Peyer's patch (tissue), 4 donors: ENCODE data around the gene OR5T1.

ENCODE experiments used
- POLR2A ChIP-seq, 2 donors: fragments of 450-650 bp; IDR thresholded peaks; one replicate each; pipeline ENCODE4 v1.5.1; 2017; ENCODE audit warnings: antibody characterized with exemption in 2 of 2, mild to moderate bottlenecking in 2 of 2, moderate library complexity in 2 of 2
- TF ChIP-seq, protein P1 (sequence below), 6 experiments: fragments of 450-650 bp in 4 of 6; fragments of 200-600 bp in 2 of 6; sonication (generic) in 1 of 6; IDR thresholded peaks; one replicate each; pipeline ENCODE4 v1.5.1; 2017 to 2019; ENCODE audit warnings: antibody characterized with exemption in 6 of 6, mild to moderate bottlenecking in 3 of 6, moderate library complexity in 1 of 6

DNA sequence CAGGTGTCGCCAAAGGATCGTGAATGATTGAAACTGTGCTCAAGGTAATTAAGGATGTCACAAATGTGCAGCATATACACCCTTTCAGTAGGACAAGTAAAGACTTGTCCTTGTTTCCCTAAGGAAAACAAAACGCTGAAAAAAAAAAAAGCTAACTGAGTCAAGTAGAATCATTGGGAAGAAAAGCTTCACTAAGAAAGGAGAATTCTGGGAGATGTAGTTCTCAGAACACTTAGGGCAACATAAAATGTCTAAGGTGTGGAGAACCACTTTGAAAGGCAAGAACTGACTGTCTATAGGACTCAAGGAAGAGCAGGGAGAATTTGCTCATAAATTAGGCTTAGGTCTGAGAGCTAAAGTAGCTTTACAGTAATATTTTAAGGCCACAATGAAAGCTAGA lies 2.9 kb upstream of the OR5T1 start:
- TF ChIP-seq, protein P1, sequence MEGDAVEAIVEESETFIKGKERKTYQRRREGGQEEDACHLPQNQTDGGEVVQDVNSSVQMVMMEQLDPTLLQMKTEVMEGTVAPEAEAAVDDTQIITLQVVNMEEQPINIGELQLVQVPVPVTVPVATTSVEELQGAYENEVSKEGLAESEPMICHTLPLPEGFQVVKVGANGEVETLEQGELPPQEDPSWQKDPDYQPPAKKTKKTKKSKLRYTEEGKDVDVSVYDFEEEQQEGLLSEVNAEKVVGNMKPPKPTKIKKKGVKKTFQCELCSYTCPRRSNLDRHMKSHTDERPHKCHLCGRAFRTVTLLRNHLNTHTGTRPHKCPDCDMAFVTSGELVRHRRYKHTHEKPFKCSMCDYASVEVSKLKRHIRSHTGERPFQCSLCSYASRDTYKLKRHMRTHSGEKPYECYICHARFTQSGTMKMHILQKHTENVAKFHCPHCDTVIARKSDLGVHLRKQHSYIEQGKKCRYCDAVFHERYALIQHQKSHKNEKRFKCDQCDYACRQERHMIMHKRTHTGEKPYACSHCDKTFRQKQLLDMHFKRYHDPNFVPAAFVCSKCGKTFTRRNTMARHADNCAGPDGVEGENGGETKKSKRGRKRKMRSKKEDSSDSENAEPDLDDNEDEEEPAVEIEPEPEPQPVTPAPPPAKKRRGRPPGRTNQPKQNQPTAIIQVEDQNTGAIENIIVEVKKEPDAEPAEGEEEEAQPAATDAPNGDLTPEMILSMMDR (IDR thresholded peaks at IDR 0.05): no peak
- TF ChIP-seq POLR2A (IDR thresholded peaks at IDR 0.05): no peak
